HT1080 (cell line): ENCODE data around the gene ADGRB2. TPM values are rescaled to one million over a fixed set of nuclear protein-coding genes. Genes with fewer than 3 reads are reported as not detected.

Source experiments
- DNase-seq: peaks from one replicate; pipeline ENCODE4 v3.0.0-alpha.2; 2015; ENCODE audit warnings: low read depth
- small RNA-seq: library from RNA; depleted of rRNA; stranded (forward); fragments of <200 nt; gene quantifications from one replicate; pipeline ENCODE3, GENCODE V24; 2014
- total RNA-seq: library from RNA; depleted of rRNA; stranded (reverse); fragments of >200 nt; shearing (Covaris generic); gene quantifications from 2 replicates; pipeline ENCODE4 v1.2.3, GENCODE V29; 2014; rRNA removed

Gene ADGRB2
- total RNA-seq, 1 experiment from 2014 or later: 14.1 TPM

DNA sequence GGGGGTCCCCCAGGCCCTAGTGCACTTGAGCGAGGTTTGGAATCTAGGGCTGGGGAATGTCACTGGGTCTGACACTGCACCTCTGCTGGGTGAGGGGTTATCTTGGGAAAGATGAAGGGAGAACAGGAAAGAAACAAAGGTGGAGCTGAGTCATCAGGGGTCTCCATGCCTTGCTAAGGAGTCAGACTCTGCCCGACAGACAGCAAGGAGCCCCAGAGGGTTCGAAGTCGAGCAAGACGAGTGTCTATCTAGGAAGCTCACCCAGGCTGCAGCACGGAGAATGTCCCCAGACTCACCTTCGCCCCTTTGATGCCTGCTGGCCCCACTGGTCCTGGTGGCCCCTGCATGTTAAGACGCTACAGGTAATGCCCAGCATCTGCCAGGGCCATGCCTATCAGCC lies 78.3 kb downstream of the ADGRB2 start:
- DNase-seq: no peak

DNA sequence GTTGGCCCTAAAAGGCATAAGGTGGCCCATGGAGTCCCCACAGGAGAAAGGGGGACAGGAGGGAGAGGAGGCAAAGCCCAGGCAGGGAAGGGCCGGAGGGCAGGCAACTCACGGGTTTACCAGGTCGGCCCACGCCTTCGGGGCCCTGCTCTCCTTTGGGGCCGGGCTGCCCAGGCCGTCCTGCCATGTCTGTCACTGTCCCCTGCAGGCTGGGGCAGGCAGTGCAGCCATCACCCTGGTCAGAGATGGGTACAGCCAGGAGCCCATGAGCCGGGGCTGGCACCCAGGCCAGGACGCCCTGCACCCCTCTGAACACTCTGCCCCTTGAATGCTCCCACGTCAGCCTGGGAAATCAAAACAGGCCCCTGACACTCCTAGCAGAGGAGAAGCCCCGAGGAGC lies 80.1 kb downstream of the ADGRB2 start:
- no peak for DNase-seq

GRCh38 chr1:31681415-31681814 lies 82.7 kb downstream of the ADGRB2 start:
- no peak for DNase-seq

- no peak for DNase-seq
Observed at GRCh38 chr1:31679676-31680230, 84.4 kb downstream of the ADGRB2 start.

GRCh38 chr1:31679091-31679490 lies 85.0 kb downstream of the ADGRB2 start:
- no peak for DNase-seq

- DNase-seq: no peak
Observed at GRCh38 chr1:31678681-31679080, 85.5 kb downstream of the ADGRB2 start.

GRCh38 chr1:31677949-31678348 lies 86.2 kb downstream of the ADGRB2 start:
- DNase-seq: no peak

DNA sequence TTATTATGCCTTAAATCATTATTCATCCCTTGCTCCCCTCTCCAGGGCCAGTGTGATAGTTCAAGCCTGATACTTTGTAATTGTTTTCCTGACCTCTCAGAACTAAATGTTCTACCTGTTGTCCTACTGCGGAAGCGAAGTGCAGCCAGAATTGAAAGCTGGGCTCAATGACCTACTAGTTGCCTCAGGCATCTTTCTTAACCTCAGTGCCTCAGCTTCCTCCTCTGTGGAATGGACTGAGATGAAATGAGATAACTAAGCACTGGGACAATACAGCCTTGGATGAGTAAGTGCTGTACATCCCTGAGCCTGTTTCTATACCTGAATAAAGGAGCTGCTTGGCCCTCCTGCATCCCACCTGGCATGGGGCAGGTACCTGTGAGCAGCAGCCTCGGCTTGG lies 86.7 kb downstream of the ADGRB2 start:
- no peak for DNase-seq

Small RNA genes lying within 50 kb of the gene (small RNA-seq; reads per million reads assigned to genes)
- gene MIR4254: not detected

Other genes starting within 250 kb of the ADGRB2 start
- gene TINAGL1, start 187.8 kb downstream of the ADGRB2 start, total RNA-seq: 14.5 and 16.0 TPM in 2 replicates
- not detected in 2 replicates for gene HCRTR1, start 146.7 kb downstream of the ADGRB2 start, total RNA-seq
- 80.9 and 125 TPM in 2 replicates for gene PEF1, start 119.5 kb downstream of the ADGRB2 start, total RNA-seq
- 5.3 and 7.3 TPM in 2 replicates for gene COL16A1, start 60.3 kb downstream of the ADGRB2 start, total RNA-seq
- 16.4 and 25.2 TPM in 2 replicates for gene SPOCD1, start 51.7 kb upstream of the ADGRB2 start, total RNA-seq
- 404 and 496 TPM in 2 replicates for gene PTP4A2, start 174.0 kb upstream of the ADGRB2 start, total RNA-seq
- gene KHDRBS1, start 249.5 kb upstream of the ADGRB2 start, total RNA-seq: 54.6 and 111 TPM in 2 replicates